Measurements from ENCODE around the gene CSTF2T.

Gene CSTF2T

DNA sequence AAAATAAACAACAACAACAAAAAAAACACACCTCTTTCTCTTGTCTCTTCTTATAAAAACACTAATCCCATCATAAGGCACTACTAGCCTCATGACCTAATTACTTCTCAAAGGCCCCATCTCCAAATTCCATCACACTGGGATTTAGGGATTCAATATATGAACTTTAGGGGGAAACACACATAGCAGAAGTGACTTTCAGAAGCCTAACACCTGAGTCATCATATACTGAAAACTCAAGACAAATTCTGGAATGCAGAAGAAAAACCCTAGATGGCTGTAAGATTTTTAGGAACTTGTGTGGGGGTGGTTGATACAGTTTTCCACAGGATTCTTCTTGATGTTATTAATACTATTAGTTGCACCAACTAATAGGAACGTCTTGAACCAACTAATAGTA lies 33.7 kb upstream of the CSTF2T start:
- in situ Hi-C loops (cut with HindIII; ENCODE audit: low sequenced_read_pairs), result no loop called here
- H3K4me3 ChIP-seq (ENCODE audit: low read depth, low read length), result no peak overlapping the region
- no peak for DNase-seq (ENCODE audit: low read depth)
- TF ChIP-seq, protein P1, sequence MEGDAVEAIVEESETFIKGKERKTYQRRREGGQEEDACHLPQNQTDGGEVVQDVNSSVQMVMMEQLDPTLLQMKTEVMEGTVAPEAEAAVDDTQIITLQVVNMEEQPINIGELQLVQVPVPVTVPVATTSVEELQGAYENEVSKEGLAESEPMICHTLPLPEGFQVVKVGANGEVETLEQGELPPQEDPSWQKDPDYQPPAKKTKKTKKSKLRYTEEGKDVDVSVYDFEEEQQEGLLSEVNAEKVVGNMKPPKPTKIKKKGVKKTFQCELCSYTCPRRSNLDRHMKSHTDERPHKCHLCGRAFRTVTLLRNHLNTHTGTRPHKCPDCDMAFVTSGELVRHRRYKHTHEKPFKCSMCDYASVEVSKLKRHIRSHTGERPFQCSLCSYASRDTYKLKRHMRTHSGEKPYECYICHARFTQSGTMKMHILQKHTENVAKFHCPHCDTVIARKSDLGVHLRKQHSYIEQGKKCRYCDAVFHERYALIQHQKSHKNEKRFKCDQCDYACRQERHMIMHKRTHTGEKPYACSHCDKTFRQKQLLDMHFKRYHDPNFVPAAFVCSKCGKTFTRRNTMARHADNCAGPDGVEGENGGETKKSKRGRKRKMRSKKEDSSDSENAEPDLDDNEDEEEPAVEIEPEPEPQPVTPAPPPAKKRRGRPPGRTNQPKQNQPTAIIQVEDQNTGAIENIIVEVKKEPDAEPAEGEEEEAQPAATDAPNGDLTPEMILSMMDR (IDR thresholded peaks at IDR 0.05; ENCODE audit: low read depth, low read length, missing control alignments), result no peak

GRCh38 chr10:51729822-51730555 lies 30.6 kb upstream of the CSTF2T start:
- DNase-seq (ENCODE audit: low read depth), result no peak
- no peak overlapping the region for H3K4me3 ChIP-seq (ENCODE audit: low read depth, low read length)
- in situ Hi-C loops (cut with HindIII; ENCODE audit: low sequenced_read_pairs), result no loop called here
- TF ChIP-seq, protein P1 (IDR thresholded peaks at IDR 0.05; ENCODE audit: low read depth, low read length, missing control alignments), result no peak

DNA sequence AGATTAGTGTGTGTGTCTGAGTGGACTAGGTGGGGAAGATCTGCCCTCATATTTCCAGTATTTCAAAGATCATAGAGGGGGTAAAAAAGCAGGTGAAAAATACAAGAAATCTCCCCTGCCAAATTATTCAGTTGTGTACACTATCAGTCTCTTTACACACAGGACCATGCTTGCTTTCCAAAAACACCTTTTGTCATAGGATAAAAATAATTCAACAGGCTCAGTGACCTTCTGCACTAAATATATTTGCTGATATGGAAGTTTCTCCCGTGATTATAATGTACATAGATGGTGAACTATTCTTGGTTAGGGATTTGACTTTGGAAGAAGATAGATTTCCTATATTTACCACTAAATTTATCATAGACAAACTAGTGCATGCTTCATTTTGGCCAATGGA lies 24.6 kb upstream of the CSTF2T start:
- in situ Hi-C loops (cut with HindIII; ENCODE audit: low sequenced_read_pairs), result no loop called here
- H3K4me3 ChIP-seq (ENCODE audit: low read depth, low read length), result no peak overlapping the region
- no peak for DNase-seq (ENCODE audit: low read depth)
- TF ChIP-seq, protein P1 (IDR thresholded peaks at IDR 0.05; ENCODE audit: low read depth, low read length, missing control alignments), result no peak

GRCh38 chr10:51718804-51719291 lies 19.5 kb upstream of the CSTF2T start:
- TF ChIP-seq, protein P1 (IDR thresholded peaks at IDR 0.05; ENCODE audit: low read depth, low read length, missing control alignments), result no peak
- H3K4me3 ChIP-seq (ENCODE audit: low read depth, low read length), result no peak overlapping the region
- DNase-seq (ENCODE audit: low read depth), result no peak
- in situ Hi-C loops (cut with HindIII; ENCODE audit: low sequenced_read_pairs), result no loop called here

DNA sequence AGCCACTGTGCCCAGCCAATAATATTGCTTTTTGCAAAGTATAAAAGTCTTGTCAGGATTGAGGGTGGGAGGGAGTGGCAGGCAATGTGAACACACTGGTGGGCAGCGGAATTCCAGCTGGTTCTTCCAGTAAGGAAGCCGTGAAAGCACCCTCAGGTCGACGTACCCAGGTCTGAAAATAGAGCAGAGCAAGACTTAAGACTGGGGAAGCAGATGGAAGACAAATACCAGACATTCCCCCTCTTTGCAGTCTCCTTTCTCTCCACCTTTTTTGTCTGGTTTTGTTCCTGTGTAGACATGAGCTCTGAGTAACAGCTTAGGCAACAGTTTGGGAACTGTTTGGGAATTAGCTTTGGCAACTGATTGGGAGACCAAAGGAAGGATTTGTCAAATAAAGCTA lies 17.6 kb upstream of the CSTF2T start:
- DNase-seq (ENCODE audit: low read depth), result no peak
- TF ChIP-seq, protein P1 (IDR thresholded peaks at IDR 0.05; ENCODE audit: low read depth, low read length, missing control alignments), result no peak
- in situ Hi-C loops (cut with HindIII; ENCODE audit: low sequenced_read_pairs), result no loop called here
- H3K4me3 ChIP-seq (ENCODE audit: low read depth, low read length), result no peak overlapping the region

- in situ Hi-C loops (cut with HindIII; ENCODE audit: low sequenced_read_pairs), result no loop called here
- DNase-seq (ENCODE audit: low read depth), result no peak
- TF ChIP-seq, protein P1 (IDR thresholded peaks at IDR 0.05; ENCODE audit: low read depth, low read length, missing control alignments), result no peak
- no peak overlapping the region for H3K4me3 ChIP-seq (ENCODE audit: low read depth, low read length)
Measured at GRCh38 chr10:51711519-51711891, 12.1 kb upstream of the CSTF2T start.

Measured in astrocyte of the cerebellum (primary cell).